Epithelial cell of esophagus (primary cell): ENCODE data around the gene UMOD.

Experiments
- DNase-seq: peaks from one replicate; pipeline ENCODE4 v3.0.0; 2010; ENCODE audit warnings: low read depth
- H3K4me3 ChIP-seq: 2 replicates; pipeline ENCODE4 v1.5.1; 2011; ENCODE audit warnings: mild to moderate bottlenecking, low read length, control low read depth
- CTCF ChIP-seq: IDR thresholded peaks from 2 replicates; pipeline ENCODE4 v1.5.1; 2011; ENCODE audit warnings: low read depth, mild to moderate bottlenecking, low read length, control low read depth, inconsistent platforms; ENCODE audit not compliant: insufficient read depth; ENCODE audit errors: missing control alignments

Gene UMOD

GRCh38 chr16:20311548-20311947 lies 41.0 kb downstream of the UMOD start:
- H3K4me3 ChIP-seq, result no peak overlapping the region
- no peak for DNase-seq
- no peak for TF ChIP-seq CTCF

- no peak for TF ChIP-seq CTCF
- no peak overlapping the region for H3K4me3 ChIP-seq
- no peak for DNase-seq
Observed at GRCh38 chr16:20310421-20311395, 41.8 kb downstream of the UMOD start.

GRCh38 chr16:20309786-20310185 lies 42.7 kb downstream of the UMOD start:
- no peak overlapping the region for H3K4me3 ChIP-seq
- TF ChIP-seq CTCF, result no peak
- no peak for DNase-seq

GRCh38 chr16:20308801-20309590 lies 43.5 kb downstream of the UMOD start:
- no peak for DNase-seq
- TF ChIP-seq CTCF, result no peak
- H3K4me3 ChIP-seq, result no peak overlapping the region

- DNase-seq, result no peak
- H3K4me3 ChIP-seq, result no peak overlapping the region
- no peak for TF ChIP-seq CTCF
Observed at GRCh38 chr16:20308266-20308665, 44.2 kb downstream of the UMOD start.

- no peak overlapping the region for H3K4me3 ChIP-seq
- DNase-seq, result no peak
- no peak for TF ChIP-seq CTCF
Observed at GRCh38 chr16:20307791-20308190, 44.7 kb downstream of the UMOD start.
